Osteoblast (primary cell): ENCODE measurements around the gene MCCD1. TPM values are rescaled to one million over a fixed set of nuclear protein-coding genes. Genes with fewer than 3 reads are reported as not detected.

Experiments
- DNase-seq: peaks from one replicate; pipeline ENCODE4 v3.0.0; 2011; ENCODE audit warnings: low spot score, mixed read lengths; ENCODE audit not compliant: insufficient read length; ENCODE audit errors: missing footprints
- H2AFZ ChIP-seq: 2 replicates; pipeline ENCODE4 v1.6.0; 2011; ENCODE audit warnings: mild to moderate bottlenecking, low read length
- H3K27ac ChIP-seq: 2 replicates; pipeline ENCODE4 v1.5.1; 2011; ENCODE audit warnings: mild to moderate bottlenecking, low read depth, low read length, moderate library complexity
- H3K27me3 ChIP-seq: 2 replicates; pipeline ENCODE4 v1.6.0; 2012; ENCODE audit warnings: mild to moderate bottlenecking, control low read depth, inconsistent platforms, low read length, moderate library complexity; ENCODE audit not compliant: insufficient read depth
- H3K36me3 ChIP-seq: 2 replicates; pipeline ENCODE4 v1.5.1; 2011; ENCODE audit warnings: mild to moderate bottlenecking, low read length, control low read depth, moderate library complexity; ENCODE audit not compliant: insufficient read depth
- H3K4me1 ChIP-seq: 2 replicates; pipeline ENCODE4 v1.5.1; 2011; ENCODE audit warnings: mild to moderate bottlenecking, low read length, control low read depth, moderate library complexity; ENCODE audit not compliant: insufficient read depth
- H3K4me2 ChIP-seq: 2 replicates; pipeline ENCODE4 v1.6.0; 2011; ENCODE audit warnings: mild to moderate bottlenecking, low read length; ENCODE audit not compliant: insufficient read depth
- H3K4me3 ChIP-seq: fragments of 200-600 bp; sonication (generic); 3 replicates; pipeline ENCODE4 v1.5.1; 2012; ENCODE audit warnings: mild to moderate bottlenecking, low read length, inconsistent platforms; ENCODE audit not compliant: insufficient read depth
- H3K79me2 ChIP-seq: 2 replicates; pipeline ENCODE4 v1.6.0; 2012; ENCODE audit warnings: mild to moderate bottlenecking, low read length, control low read depth, inconsistent platforms; ENCODE audit not compliant: insufficient read depth
- H3K9me3 ChIP-seq: 2 replicates; pipeline ENCODE4 v1.5.1; 2011; ENCODE audit warnings: low read depth, low read length, control low read depth
- H4K20me1 ChIP-seq: 2 replicates; pipeline ENCODE4 v1.6.0; 2012; ENCODE audit warnings: mild to moderate bottlenecking, low read length, control low read depth; ENCODE audit not compliant: insufficient read depth
- total RNA-seq: library from RNA; depleted of rRNA; stranded (reverse); fragments of >200 nt; gene quantifications from 2 replicates; pipeline ENCODE4 v1.2.3, GENCODE V29; 2012
- TF ChIP-seq, protein P1 (sequence below): IDR thresholded peaks from 2 replicates; pipeline ENCODE4 v1.5.1; 2011; ENCODE audit warnings: mild to moderate bottlenecking, low read depth, low read length, moderate library complexity; ENCODE audit errors: extremely low read depth

Gene MCCD1
- total RNA-seq, 1 donor: not detected

- Histone ChIP-seq H3K36me3 (peaks cover 20% of the 10 kb centered on the region), H3K9me3 (no peaks in the 10 kb centered on the region), H3K4me3 (peak within 1 kb of the TSS; percentile 75), H3K4me1 (peaks cover 24% of the 10 kb centered on the region), H3K27ac (peak within 1 kb of the TSS; percentile 87), H3K79me2 (peaks cover 32% of the 10 kb centered on the region), H3K27me3 (no peaks in the 10 kb centered on the region), H4K20me1 (no peaks in the 10 kb centered on the region), H2AFZ (peak within 1 kb of the TSS; percentile 92), H3K4me2 (peak within 1 kb of the TSS; percentile 95)
- peak; percentile 90 for DNase-seq
- TF ChIP-seq, protein P1, sequence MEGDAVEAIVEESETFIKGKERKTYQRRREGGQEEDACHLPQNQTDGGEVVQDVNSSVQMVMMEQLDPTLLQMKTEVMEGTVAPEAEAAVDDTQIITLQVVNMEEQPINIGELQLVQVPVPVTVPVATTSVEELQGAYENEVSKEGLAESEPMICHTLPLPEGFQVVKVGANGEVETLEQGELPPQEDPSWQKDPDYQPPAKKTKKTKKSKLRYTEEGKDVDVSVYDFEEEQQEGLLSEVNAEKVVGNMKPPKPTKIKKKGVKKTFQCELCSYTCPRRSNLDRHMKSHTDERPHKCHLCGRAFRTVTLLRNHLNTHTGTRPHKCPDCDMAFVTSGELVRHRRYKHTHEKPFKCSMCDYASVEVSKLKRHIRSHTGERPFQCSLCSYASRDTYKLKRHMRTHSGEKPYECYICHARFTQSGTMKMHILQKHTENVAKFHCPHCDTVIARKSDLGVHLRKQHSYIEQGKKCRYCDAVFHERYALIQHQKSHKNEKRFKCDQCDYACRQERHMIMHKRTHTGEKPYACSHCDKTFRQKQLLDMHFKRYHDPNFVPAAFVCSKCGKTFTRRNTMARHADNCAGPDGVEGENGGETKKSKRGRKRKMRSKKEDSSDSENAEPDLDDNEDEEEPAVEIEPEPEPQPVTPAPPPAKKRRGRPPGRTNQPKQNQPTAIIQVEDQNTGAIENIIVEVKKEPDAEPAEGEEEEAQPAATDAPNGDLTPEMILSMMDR: peak; percentile 99
These were observed 17.7 kb downstream of the MCCD1 start, which contains the start of gene ATP6V1G2 for GRCh38 chr6:31546339-31546957. ATP6V1G2 (minus strand) TSS chr6:31546608; CDS start chr6:31546559, 49 bp downstream.

DNA sequence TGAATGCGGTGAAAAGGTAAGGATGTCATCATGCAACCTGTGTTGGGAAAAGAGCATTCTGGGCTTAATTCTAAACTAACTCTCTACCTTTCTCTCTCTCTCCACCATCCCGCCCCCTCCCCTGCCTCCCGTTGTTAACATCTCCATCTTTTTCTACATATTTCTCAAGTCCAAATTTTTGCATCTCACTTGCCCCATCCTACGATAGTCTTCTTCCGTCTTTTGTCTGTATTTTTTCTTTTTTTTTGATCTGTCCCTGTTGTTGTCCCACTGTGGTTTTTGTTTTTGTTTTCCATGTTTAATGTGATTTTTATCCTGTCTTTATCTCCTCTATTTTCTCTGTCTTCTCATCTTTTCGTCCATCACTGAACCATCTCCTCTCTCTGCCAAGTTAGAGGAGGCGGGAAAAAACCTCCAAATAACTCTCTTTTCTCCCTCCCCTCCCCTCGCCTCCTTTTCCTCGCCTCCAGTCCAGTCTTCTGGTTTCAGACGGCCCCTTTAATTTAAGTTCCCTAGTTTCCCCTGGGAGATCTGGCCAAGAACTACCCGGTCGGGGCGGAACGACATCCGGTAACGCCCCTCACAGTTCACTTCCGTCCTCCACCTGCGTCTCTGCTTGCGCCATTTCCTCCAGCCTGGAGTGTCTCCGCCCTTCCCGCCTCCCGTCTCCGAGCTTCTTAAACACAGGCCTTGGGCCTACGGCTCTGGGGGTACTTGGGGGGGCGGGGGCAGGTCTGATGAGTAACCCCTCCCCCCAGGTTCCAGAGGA is 18.4 kb downstream of the MCCD1 start, which contains the start of gene NFKBIL1:
Gene NFKBIL1 (plus strand): TSS at position 651 of the 769 bp plus-strand sequence. CDS start 87 bp downstream, at position 738.
- peak; percentile 96 for DNase-seq
- no peaks in the 10 kb centered on the region for H4K20me1 ChIP-seq
- peaks cover 28% of the 10 kb centered on the region for H3K79me2 ChIP-seq
- peak within 1 kb of the TSS; percentile 87 for H3K27ac ChIP-seq
- TF ChIP-seq, protein P1: no peak
- H2AFZ ChIP-seq: peak within 1 kb of the TSS; percentile 92
- peaks cover 20% of the 10 kb centered on the region for H3K36me3 ChIP-seq
- H3K9me3 ChIP-seq: no peaks in the 10 kb centered on the region
- H3K4me3 ChIP-seq: peak within 1 kb of the TSS; percentile 75
- peaks cover 24% of the 10 kb centered on the region for H3K4me1 ChIP-seq
- no peaks in the 10 kb centered on the region for H3K27me3 ChIP-seq
- H3K4me2 ChIP-seq: peak within 1 kb of the TSS; percentile 95

DNA sequence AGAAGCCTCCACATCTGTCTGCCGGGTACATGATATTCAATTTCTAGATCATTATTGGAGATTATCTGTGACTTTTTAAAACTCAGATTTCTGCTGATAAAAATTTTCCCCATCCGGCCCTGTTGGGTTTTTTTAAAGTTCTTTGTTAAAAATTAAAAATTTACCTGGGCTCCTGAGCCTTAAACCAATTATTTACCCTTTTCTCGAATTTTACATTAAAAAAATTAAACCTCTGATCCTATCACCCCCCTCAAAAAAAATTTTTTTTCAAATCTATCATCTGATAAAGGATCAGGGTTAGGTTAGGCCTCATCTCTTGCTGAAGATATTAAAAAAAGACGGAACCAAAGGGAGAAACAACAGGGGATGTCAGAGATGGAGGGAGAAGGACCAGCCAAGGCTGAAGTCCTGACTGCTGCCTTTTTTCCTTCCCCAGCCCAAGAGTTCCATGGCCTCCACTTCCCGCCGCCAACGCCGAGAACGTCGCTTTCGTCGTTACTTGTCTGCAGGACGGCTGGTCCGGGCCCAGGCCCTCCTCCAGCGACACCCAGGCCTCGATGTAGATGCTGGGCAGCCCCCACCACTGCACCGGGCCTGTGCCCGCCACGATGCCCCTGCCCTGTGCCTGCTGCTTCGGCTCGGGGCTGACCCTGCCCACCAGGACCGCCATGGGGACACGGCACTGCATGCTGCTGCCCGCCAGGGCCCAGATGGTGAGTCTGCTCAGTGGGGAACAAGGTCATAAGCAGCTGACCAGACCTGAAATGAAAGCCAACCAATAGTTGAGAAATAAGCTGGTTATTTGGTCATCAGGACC is 19.2 kb downstream of the MCCD1 start:
- Histone ChIP-seq H3K27me3 (no peaks in the 10 kb centered on the region), H3K9me3 (no peaks in the 10 kb centered on the region), H3K79me2 (peaks cover 28% of the 10 kb centered on the region), H3K4me3 (peak overlapping the region; percentile 75), H3K4me1 (peaks cover 20% of the 10 kb centered on the region), H2AFZ (peak overlapping the region; percentile 66), H3K36me3 (peaks cover 20% of the 10 kb centered on the region), H3K27ac (peak overlapping the region; percentile 87), H3K4me2 (peak overlapping the region; percentile 95), H4K20me1 (no peaks in the 10 kb centered on the region)
- TF ChIP-seq, protein P1: no peak
- peak; percentile 35 for DNase-seq
